Stimulated activated CD4-positive, alpha-beta T cell treated with anti-CD3 and anti-CD28 coated beads, TNF-alpha, amount 100 ng/mL, for 1 hour (primary cell): Measurements from ENCODE around the gene SMARCA5.

Experiments
- DNase-seq, 3 donors: peaks; one replicate each; pipeline ENCODE4 v3.0.0-alpha.2; 2020; ENCODE audit warnings: low read depth in 3 of 3, low spot score in 1 of 3

Gene SMARCA5

GRCh38 chr4:143538979-143539669 lies 25.6 kb downstream of the SMARCA5 start:
- no peak for DNase-seq

- DNase-seq, result no peak
Measured at GRCh38 chr4:143539670-143540023, 26.1 kb downstream of the SMARCA5 start.

GRCh38 chr4:143549928-143550327 lies 36.4 kb downstream of the SMARCA5 start:
- no peak for DNase-seq

- DNase-seq, result no peak
Measured at GRCh38 chr4:143554728-143555597, 41.5 kb downstream of the SMARCA5 start.

- DNase-seq, result no peak
Measured at GRCh38 chr4:143555676-143556075, 42.2 kb downstream of the SMARCA5 start.

GRCh38 chr4:143558286-143558685 lies 44.8 kb downstream of the SMARCA5 start:
- DNase-seq, result no peak

GRCh38 chr4:143558823-143559756 lies 45.6 kb downstream of the SMARCA5 start:
- peak; percentile 38 to 42 (median 38) for DNase-seq

- DNase-seq, result peak in 1 of 3 donors; percentile 14
Measured at GRCh38 chr4:143559757-143560147, 46.2 kb downstream of the SMARCA5 start.

GRCh38 chr4:143564472-143564871 lies 51.0 kb downstream of the SMARCA5 start:
- no peak for DNase-seq

- DNase-seq, result no peak
Measured at GRCh38 chr4:143575331-143575730, 61.8 kb downstream of the SMARCA5 start.

GRCh38 chr4:143581331-143581946 lies 67.9 kb downstream of the SMARCA5 start:
- no peak for DNase-seq

GRCh38 chr4:143585548-143585947 lies 72.0 kb downstream of the SMARCA5 start:
- no peak for DNase-seq

- no peak for DNase-seq
Measured at GRCh38 chr4:143586080-143586479, 72.6 kb downstream of the SMARCA5 start.

- DNase-seq, result no peak
Measured at GRCh38 chr4:143587703-143588102, 74.2 kb downstream of the SMARCA5 start.

- DNase-seq, result no peak
Measured at GRCh38 chr4:143597276-143597675, 83.8 kb downstream of the SMARCA5 start.

GRCh38 chr4:143598816-143599215 lies 85.3 kb downstream of the SMARCA5 start:
- DNase-seq, result no peak

GRCh38 chr4:143599827-143600226 lies 86.3 kb downstream of the SMARCA5 start:
- no peak for DNase-seq

- DNase-seq, result no peak
Measured at GRCh38 chr4:143606480-143606879, 93.0 kb downstream of the SMARCA5 start.
